Activated CD8-positive, alpha-beta memory T cell treated with anti-CD3 and anti-CD28 coated beads for 36 hours (primary cell): Measurements from ENCODE around the gene TM4SF20. TPM values are rescaled to one million over a fixed set of nuclear protein-coding genes. Genes with fewer than 3 reads are reported as not detected.
"Not testable (repeated sequence)": the region's sequence is repeated elsewhere in the genome, so short reads cannot be mapped to it uniquely, and the experiment has no call there.

Experiments
- CTCF ChIA-PET: fragments of 350-600 bp; sonication (Branson Sonifier 250); formaldehyde crosslinking; loops from one replicate; lab custom pipeline; 2021; ENCODE audit warnings: antibody characterized with exemption; lab: Charles Lee
- POLR2A ChIA-PET: fragments of 350-600 bp; sonication (Branson Sonifier 250); formaldehyde crosslinking; loops from one replicate; lab custom pipeline; 2021; ENCODE audit warnings: antibody characterized with exemption; lab: Charles Lee
- total RNA-seq, 2 experiments: library from RNA; stranded (reverse); gene quantifications; one replicate each; pipeline ENCODE4 v1.2.3, GENCODE V29; 2021

Gene TM4SF20
- total RNA-seq, 2 experiments from 2014 or later = not detected

DNA sequence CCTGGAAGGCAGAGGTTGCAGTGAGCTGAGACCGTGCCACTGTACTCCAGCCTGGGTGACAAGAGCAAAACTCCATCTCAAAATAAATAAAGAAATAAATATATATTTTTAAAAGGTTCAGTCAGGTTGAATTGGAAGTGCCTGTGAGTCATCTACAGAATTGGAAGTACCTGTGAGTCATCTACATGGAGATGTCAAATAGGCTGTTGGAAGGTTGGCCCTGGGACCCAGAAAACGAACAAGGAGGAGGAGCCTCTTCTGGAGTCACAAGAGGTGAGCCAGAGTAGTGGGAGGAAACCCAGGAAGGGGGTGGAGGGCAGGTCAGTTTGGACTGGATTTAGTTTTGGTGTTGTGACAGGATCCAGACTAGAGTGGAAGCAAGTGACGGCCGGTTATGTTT lies 23.9 kb upstream of the TM4SF20 start:
- POLR2A ChIA-PET = no interaction called here
- CTCF ChIA-PET = interaction anchor here (1.4 kb wide), 1 partner anchor 8 kb away, joined by 3 read pairs; no protein-coding TSS in a partner anchor

DNA sequence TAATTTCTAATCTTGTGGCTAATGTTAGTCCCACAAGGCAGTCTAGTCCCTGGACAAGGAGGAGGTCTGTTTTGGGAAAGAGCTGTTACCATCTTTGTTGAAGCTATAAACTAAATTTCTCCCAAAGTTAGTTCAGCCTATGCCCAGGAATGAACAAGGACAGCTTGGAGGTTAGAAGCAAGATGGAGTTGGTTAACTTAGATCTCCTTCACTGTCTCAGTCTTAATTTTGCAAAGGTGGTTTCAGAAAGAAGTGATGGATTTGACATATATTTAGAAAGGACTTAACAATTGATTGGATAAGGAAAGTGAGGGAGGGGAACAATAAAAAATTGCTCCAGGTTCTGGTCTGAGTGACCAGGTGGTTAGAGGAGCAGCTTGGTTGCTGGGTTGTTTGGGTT lies 23.2 kb upstream of the TM4SF20 start:
- POLR2A ChIA-PET = interaction anchor here (0.6 kb wide), 1 partner anchor 338 kb away, joined by 8 read pairs; no protein-coding TSS in a partner anchor
- CTCF ChIA-PET = interaction anchor here (1.4 kb wide), 1 partner anchor 9 kb away, joined by 3 read pairs; no protein-coding TSS in a partner anchor

DNA sequence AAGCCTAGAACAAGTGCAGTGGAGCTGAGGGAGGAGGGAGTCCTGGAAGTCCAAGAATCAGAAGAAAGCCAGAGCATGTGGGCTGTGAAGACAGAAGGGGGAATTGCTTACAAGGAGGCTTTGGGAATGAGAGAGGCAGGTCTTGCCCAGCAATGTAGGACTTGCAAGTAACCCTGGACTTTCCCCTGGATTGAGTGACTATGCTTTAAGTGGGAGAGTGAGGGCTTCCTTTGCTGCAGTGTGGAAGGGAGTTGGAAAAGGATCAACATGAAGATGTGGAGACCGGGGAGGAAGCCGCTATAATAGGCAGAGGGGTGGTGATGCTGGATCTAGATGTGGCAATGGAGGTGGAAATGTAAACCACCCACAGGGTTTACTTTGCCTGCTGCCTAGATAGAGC lies 22.4 kb upstream of the TM4SF20 start:
- POLR2A ChIA-PET = no interaction called here

DNA sequence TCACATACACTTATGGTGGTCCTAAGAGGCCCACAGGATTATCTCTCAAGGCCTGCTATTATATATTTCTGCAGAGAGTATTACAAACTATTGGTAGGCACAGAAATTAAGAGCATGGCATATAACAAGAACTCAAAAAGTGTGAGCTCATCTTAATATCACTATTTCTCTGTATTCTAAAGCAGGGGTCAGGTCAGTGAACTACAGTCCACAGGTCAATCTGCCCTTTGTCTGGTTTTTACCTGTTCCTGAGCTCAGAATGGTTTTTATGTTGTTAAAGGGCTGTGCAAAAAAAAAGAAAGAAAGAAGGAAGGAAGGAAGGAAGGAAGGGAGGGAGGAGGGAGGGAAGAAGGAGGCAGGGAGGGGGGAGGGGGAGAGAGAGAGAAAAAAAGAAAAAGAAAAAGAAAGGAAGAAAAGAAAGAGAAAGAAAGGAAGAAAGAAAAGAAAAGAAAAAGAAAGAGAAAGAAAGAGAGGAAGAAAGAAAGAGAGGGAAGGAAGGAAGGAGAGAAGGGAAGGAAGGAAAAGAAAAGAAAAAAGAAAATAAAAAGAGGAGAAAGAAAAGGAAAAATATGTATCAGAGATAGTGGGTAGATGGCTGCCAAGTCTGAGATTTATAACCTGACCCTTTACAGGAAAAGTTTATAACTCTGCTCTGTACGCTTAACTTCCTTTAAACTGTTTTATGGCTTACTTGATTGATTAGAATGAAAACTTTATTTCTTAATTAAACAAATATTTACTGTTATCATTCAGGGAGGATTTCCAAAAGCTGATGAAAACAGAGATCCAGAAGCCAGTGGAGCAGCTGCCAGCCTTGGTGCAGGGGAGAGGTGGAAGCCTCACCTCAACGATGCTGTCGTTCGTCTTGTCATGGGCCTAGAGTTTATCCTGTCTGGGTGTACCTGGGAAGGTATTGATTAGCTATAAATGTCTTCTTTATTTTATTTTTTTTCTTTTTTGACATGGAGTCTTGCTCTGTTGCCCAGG lies 19.9 kb upstream of the TM4SF20 start:
- CTCF ChIA-PET = interaction anchor here (0.6 kb wide), 1 partner anchor 13 kb away, joined by 4 read pairs; no protein-coding TSS in a partner anchor
- POLR2A ChIA-PET = no interaction called here

More for the DNA sequence above, 22.4 kb upstream of the TM4SF20 start:
- CTCF ChIA-PET = interaction anchor here (1.4 kb wide), 1 partner anchor 9 kb away, joined by 3 read pairs; no protein-coding TSS in a partner anchor

DNA sequence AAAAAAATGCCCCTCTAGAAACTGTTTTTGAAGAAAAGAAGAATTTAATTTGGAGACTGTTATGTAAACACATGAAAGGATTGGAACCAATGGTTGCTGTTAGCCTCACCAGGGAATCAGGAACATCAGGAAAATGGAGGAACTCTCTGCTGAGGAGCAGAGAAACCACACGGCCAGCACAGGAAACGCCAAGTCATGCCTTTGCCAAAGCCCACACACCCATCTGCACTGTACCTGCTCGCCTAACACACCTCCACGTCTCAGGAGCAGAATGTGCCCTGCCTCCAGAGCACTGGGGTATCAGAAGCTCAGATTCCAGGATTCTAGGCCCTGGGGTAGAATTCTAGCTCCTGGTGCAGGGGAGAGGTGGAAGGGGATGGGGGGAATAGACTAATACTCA lies 18.5 kb upstream of the TM4SF20 start:
- ChIA-PET POLR2A (no interaction called here), CTCF (no interaction called here)

DNA sequence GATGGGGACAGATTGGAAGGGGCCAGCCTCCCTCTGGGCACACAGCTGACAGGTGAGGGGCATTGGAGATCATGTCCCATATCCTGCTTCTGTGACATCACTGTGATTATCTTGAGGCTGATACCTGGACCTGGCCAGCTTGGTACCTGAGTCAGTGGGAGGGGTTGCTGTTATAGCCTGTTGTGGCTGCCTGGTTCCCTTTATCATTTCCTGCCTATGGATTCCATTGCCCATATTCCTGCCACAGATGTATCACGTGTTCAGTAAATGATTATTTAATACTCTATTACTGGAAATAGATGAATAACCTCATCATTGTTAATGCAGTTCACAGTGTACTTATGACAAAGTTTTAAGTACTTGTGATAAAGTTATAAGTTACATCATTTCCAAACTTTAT lies 16.4 kb upstream of the TM4SF20 start:
- CTCF ChIA-PET = no interaction called here
- POLR2A ChIA-PET = no interaction called here

DNA sequence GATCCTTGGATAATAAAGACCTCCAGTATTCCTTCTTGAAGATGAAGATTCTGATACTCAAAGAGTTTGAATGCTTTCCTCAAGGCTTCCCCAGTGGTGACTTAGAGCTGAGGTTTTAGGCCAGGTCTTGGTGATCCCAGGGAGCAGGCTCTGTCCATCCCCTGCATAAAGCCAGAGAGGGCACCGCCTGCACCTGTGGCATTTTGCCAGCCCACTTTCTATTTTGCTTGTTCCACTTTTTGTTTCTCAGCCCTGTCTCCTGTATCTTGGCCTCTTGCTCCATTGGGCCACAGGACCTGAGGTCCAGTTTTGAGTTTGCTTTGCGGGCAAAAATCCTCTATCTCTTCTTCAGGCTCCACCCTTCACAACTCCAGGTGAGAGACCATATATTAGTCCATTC lies 15.3 kb upstream of the TM4SF20 start:
- CTCF ChIA-PET = interaction anchor here (1.1 kb wide), 1 partner anchor 11 kb away, joined by 3 read pairs; no protein-coding TSS in a partner anchor
- POLR2A ChIA-PET = no interaction called here

DNA sequence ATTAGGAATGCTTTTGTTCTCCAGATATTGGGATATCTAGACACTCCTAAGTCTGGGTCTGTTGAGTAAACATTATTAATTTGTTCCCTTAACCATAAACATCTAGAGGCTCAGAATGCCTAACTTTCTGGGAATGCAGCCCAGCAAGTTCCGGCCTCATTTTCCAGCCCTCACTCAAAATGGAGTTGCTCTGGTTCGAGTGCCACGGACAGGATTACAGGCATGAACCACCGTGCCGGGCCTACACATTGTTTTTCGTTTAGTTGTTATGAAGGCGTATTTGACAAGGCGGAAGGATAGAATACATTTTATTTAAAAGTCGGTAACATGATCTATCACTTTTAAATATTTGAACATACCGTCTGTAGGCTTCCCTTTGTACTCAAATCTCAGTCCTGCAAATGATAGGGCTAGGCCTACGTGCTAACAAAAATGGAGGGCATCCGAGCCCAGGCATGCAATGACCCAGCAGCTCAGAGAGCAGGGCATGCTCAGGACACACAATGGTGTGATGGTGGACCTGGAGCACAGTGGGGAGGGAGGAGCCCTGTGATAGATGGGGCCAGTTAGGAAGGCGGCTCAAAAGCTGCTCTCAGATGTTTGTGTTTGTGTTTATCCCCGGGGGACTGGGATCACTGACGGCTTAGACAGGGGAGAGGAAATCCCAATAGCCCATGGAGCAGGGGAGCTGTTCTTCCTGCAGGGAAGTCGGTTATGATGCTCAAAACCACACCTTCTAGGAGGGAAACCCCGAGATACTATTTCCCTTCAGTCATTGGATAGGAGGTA lies 11.6 kb upstream of the TM4SF20 start:
- POLR2A ChIA-PET = no interaction called here
- CTCF ChIA-PET = no interaction called here

DNA sequence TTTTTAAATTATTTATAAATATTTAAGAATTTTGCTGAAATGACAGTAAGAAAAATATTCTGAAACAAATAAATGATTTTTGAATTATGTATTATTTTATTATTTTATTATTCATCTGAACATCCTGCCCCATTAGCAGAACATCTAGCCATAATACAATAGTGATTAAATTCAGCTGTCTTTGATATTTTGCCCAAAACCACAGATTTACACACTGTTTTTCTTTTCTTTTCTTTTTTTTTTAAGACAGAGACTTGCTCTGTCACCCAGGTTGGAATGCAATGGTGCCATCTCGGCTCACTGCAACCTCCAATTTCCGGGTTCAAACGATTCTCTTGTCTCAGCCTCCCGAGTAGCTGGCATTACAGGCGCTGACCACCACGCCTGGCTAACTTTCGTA lies 10.6 kb upstream of the TM4SF20 start:
- ChIA-PET POLR2A (no interaction called here), CTCF (no interaction called here)

DNA sequence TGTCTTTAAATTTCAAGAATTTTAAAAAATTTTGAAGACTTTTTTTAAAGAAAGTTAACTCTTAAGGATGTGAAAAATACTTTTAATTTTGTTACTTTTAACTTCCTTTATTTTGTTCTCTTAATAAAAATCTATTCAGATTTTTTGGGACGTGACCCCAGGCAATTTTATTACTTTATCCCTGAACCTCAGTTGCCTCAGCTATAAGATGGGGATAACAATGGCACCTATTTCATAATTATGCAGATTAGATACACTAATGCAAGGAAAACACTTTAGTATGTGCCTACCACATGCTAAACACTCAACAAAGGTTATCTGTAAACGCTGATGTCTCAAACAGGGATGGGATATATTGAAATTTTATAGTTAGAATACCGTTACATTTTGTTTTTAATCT lies 10.1 kb upstream of the TM4SF20 start:
- ChIA-PET CTCF (no interaction called here), POLR2A (no interaction called here)

DNA sequence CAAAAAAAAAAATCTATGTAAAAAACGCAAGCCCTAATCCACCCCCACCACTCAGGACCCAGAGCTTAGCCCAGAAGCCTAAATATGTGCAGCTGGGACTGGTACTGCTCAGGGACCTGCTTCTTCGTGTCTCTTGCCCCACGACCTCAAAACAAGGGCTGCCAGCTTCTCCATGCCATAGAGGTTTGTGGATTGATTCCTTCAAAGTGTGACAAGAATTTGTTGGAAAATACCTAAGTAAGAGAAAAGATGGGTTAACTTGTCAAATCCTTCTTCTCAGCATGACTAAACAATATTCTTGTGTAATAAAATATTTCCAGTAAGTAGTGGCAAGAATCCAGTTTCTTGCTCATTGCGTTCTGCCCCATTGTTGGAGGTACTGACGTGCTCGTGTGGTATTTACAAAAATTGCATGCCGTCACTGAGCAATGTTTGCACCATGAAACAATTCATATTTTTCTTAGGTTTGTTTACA lies 9.5 kb upstream of the TM4SF20 start:
- CTCF ChIA-PET = interaction anchor here (1.0 kb wide), 1 partner anchor 17 kb away, joined by 3 read pairs; no protein-coding TSS in a partner anchor
- POLR2A ChIA-PET = no interaction called here

DNA sequence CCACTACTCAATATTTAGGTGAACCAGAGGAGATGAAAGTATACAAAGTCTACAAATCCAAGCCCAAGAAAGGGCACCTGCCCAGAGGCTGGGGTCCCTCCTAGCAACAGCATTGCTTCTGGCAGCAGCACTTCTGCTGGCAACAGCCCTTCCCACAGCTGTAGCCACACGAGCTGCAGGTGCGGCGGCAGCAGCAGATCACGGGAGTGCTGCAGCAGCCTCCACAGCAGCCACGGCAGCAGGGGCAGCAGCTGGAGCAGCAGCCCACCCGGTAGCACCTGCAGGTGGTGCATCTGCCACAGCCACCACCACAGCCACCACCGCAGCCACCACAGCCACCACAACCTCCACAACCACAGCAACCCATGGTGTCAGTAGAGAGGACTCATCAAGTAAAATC lies 8.5 kb upstream of the TM4SF20 start, which contains the start of gene SCYGR1:
Gene SCYGR1, minus strand, starts transcription at position 367 of the 400 bp plus-strand sequence. Its CDS starts 0 bp downstream, at position 367.
- CTCF ChIA-PET = interaction anchor here (1.0 kb wide), 1 partner anchor 18 kb away, joined by 3 read pairs; no protein-coding TSS in a partner anchor
- POLR2A ChIA-PET = not testable (repeated sequence)

DNA sequence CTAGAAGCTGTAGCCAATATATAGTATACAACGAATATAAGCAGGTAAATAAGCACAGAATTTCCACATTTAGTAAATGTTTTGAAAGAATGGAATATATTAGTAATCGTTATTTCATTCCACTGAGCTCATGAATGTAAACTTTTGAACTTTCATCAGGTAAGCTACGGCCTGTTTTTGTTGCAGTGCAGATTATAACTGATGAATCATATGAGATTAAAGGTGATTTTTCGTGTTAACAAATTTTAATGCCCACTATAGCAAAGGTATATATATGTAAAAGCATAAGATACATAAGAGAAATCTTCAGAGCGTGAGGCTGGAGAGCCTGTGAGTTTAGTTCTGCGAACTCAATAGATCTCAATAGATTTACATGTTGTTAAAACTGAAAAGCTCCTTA lies 7.5 kb upstream of the TM4SF20 start:
- CTCF ChIA-PET = no interaction called here
- POLR2A ChIA-PET = no interaction called here

DNA sequence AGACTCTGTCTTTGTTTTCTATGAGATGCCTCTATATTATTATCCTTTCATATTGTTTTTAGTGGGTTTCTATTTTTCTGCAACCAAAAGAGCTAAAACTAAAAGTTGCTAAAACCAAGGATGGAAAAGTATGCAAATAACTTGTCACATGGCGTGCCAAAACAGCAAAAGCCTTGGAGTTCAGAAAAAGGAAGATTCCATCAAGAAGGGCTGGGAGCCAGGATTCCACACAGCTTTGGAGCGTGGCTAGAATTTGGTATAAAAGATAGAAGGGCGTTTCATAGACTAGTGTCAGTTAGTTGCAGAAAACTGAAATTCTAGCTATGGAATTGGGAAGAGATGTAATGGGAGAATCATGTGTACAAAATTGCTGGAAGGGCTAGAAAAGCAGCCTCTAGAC lies 4.6 kb upstream of the TM4SF20 start:
- POLR2A ChIA-PET = no interaction called here
- CTCF ChIA-PET = no interaction called here

DNA sequence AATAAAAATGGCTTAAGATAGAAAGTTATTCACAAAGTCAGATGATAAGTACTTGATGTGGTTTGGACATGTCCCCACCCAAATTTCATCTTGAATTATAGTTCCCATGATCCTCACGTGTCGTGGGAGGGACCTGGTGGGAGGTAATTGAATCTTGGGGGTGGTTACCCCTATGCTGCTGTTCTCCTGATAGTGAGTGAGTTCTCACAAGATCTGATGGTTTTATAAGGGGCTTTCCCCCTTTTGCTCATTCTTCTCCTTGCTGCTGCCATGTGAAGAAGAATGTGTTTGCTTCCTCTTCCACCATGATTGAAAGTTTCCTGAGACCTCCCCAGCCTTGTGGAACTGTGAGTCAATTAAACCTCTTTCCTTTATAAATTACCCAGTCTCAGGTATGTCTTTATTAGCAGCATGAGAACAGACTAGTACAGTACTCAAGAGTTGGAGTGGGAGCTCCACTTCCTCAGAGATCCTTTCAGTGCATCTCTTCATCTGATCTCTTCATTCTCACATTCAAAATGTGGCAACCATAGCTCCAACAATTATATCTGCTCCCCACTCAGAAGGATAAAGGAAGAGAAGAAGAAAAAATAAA lies 3.2 kb upstream of the TM4SF20 start:
- POLR2A ChIA-PET = not testable (repeated sequence)

DNA sequence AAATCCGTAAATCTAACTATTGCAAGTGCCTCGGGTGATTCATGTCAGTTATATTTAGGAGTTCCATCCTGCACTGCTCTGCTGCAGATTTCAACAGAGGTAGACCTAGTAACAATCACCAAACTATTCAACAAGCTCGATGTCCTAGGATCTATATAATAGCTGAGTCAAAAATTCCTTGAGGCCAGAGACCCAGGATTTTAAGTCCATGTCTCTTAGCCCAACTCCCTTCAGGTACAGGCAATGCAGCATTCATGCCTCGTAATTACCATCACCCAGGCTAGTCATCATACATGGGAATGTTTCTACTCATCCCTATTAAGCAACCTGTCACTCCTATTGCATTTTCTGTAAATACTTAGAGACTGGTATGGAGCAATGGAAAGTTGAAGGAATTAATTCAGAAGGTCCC lies 729 bp downstream of the TM4SF20 start:
- ChIA-PET CTCF (no interaction called here), POLR2A (no interaction called here)

More for the DNA sequence above, 3.2 kb upstream of the TM4SF20 start:
- CTCF ChIA-PET = not testable (repeated sequence)

DNA sequence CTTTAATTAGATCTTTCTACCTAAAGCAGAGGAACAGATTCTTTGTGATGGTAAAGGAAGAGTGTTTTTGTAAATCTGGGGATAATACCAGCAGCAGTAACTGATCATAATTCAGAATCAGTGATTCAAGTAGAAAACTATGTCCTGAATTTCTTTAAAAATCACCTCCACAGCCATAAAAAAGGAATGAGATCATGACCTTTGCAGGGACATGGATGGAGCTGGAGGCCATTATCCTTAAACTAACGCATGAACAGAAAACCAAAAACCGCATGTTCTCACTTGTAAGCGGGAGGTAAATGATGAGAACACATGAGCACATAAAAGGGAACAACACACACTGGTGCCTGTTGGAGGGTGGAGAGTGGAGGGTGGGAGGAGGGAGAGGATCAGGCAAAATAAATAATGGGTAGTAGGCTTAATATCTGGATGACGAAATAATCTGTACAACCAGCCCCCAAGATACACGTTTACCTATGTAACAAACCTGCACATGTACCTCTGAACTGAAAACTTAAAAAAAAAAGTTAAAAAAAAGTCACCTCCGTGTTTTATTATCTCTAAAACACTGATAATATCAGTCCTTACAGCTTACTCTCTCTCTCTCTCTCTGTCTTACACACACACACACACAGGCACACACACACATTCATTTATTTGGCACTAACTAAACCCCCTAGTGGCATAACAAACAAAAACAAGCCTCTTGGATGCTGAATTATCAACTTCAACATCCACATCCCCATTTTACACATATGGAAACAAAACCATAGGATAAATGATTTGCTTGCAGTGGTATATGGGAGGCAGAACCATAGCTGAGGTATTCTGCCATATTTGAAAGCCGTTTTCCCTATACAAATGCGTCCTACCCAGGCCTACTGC lies 1.4 kb downstream of the TM4SF20 start:
- ChIA-PET POLR2A (no interaction called here), CTCF (no interaction called here)
